GM23338 (cell line): ENCODE data around the gene GP5. TPM values are rescaled to one million over a fixed set of nuclear protein-coding genes. Genes with fewer than 3 reads are reported as not detected.

Experiments
- ATAC-seq: fragments of 200-7000 bp; cut with Tn5 transposase; 3 replicates; pipeline ENCODE4 v1.9.1; 2020
- DNase-seq: peaks from one replicate; pipeline ENCODE4 v3.0.0-alpha.2; 2015; ENCODE audit warnings: low spot score
- H2AFZ ChIP-seq: fragments of 200-600 bp; sonication (generic); 2 replicates; pipeline ENCODE4 v1.8.0; 2016; ENCODE audit warnings: antibody characterized with exemption, mild to moderate bottlenecking, moderate library complexity
- H3F3A ChIP-seq: fragments of 200-600 bp; sonication (generic); replicated peaks from 2 replicates; pipeline ENCODE4 v1.8.0; 2017; ENCODE audit warnings: antibody characterized with exemption, mixed run types, low read depth
- H3K27ac ChIP-seq: fragments of 200-600 bp; sonication (generic); 2 replicates; pipeline ENCODE4 v1.6.1; 2016; ENCODE audit warnings: low read depth
- H3K27me3 ChIP-seq: fragments of 200-600 bp; sonication (generic); 2 replicates; pipeline ENCODE4 v1.8.0; 2016; ENCODE audit warnings: mild to moderate bottlenecking, mixed run types, moderate library complexity; ENCODE audit not compliant: insufficient read depth
- H3K36me3 ChIP-seq: fragments of 200-600 bp; sonication (generic); 2 replicates; pipeline ENCODE4 v1.8.0; 2016; ENCODE audit warnings: mild to moderate bottlenecking; ENCODE audit not compliant: insufficient read depth
- H3K4me1 ChIP-seq: fragments of 200-600 bp; sonication (generic); 2 replicates; pipeline ENCODE4 v1.8.0; 2016; ENCODE audit warnings: mild to moderate bottlenecking, moderate library complexity; ENCODE audit not compliant: insufficient read depth
- H3K4me2 ChIP-seq: fragments of 200-600 bp; sonication (generic); 2 replicates; pipeline ENCODE4 v1.7.1; 2017; ENCODE audit warnings: mixed run types
- H3K4me3 ChIP-seq: fragments of 200-600 bp; sonication (generic); 2 replicates; pipeline ENCODE4 v1.6.1; 2016; ENCODE audit warnings: mixed run types
- H3K79me2 ChIP-seq: fragments of 200-600 bp; sonication (generic); replicated peaks from 2 replicates; pipeline ENCODE4 v1.8.0; 2017; ENCODE audit warnings: mild to moderate bottlenecking; ENCODE audit not compliant: insufficient read depth
- H3K9me2 ChIP-seq: fragments of 200-600 bp; sonication (generic); 2 replicates; pipeline ENCODE4 v1.8.0; 2017; ENCODE audit not compliant: insufficient read depth
- H4K20me1 ChIP-seq: fragments of 200-600 bp; sonication (generic); replicated peaks from 2 replicates; pipeline ENCODE4 v1.8.0; 2017; ENCODE audit warnings: mild to moderate bottlenecking; ENCODE audit not compliant: insufficient read depth
- H3K27ac Mint-ChIP-seq: 2 replicates; pipeline ENCODE4 v1.8.0; 2020; ENCODE audit warnings: inconsistent platforms, mild to moderate bottlenecking, moderate library complexity, mixed read lengths
- H3K27me3 Mint-ChIP-seq: 3 replicates; pipeline ENCODE4 v1.8.0; 2022; ENCODE audit warnings: low read depth, mild to moderate bottlenecking, moderate library complexity, mixed read lengths, inconsistent platforms; ENCODE audit not compliant: insufficient read depth, poor library complexity
- H3K36me3 Mint-ChIP-seq: 3 replicates; pipeline ENCODE4 v1.8.0; 2021; ENCODE audit warnings: low read depth, mild to moderate bottlenecking, inconsistent platforms, moderate library complexity, mixed read lengths
- H3K4me1 Mint-ChIP-seq: 3 replicates; pipeline ENCODE4 v1.8.0; 2020; ENCODE audit warnings: mild to moderate bottlenecking, inconsistent platforms, mixed read lengths
- H3K4me3 Mint-ChIP-seq: 3 replicates; pipeline ENCODE4 v1.8.0; 2021; ENCODE audit warnings: moderate library complexity, mild to moderate bottlenecking, inconsistent platforms, mixed read lengths
- H3K9me3 Mint-ChIP-seq: 3 replicates; pipeline ENCODE4 v1.8.0; 2020; ENCODE audit warnings: moderate library complexity, mild to moderate bottlenecking, inconsistent platforms, mixed read lengths
- CREB1 ChIP-seq: fragments of 250-450 bp; sonication (Bioruptor Pico); IDR thresholded peaks from 2 replicates; pipeline ENCODE4 v1.5.0; 2020; ENCODE audit warnings: low read depth, mild to moderate bottlenecking, moderate library complexity
- CTCF ChIP-seq, 2 experiments: fragments of 200-600 bp in 1 of 2; sonication (generic) in 1 of 2; conservative IDR thresholded peaks; 2 replicates each; pipeline versions ENCODE4 v1.5.1 to v1.6.1; 2016 to 2017; ENCODE audit warnings: antibody characterized with exemption in 2 of 2, low read depth in 2 of 2, mild to moderate bottlenecking in 2 of 2, moderate library complexity in 1 of 2
- EZH2 ChIP-seq: fragments of 200-600 bp; sonication (generic); IDR thresholded peaks from one replicate; pipeline ENCODE4 v1.8.0; 2017; ENCODE audit warnings: antibody characterized with exemption, mild to moderate bottlenecking, low read depth; ENCODE audit not compliant: unreplicated experiment
- EZH2phosphoT487 ChIP-seq: fragments of 200-600 bp; sonication (generic); IDR thresholded peaks from one replicate; pipeline ENCODE4 v1.8.1; 2018; ENCODE audit warnings: antibody characterized with exemption; ENCODE audit not compliant: unreplicated experiment
- JUNB ChIP-seq: IDR thresholded peaks from one replicate; pipeline ENCODE4 v1.6.1; 2016; ENCODE audit warnings: antibody characterized with exemption; ENCODE audit not compliant: unreplicated experiment
- POLR2AphosphoS5 ChIP-seq: IDR thresholded peaks from 2 replicates; pipeline ENCODE4 v1.6.1; 2016; ENCODE audit warnings: antibody characterized with exemption, low read depth
- STAT1 ChIP-seq: IDR thresholded peaks from one replicate; pipeline ENCODE4 v1.6.1; 2016; ENCODE audit warnings: antibody characterized with exemption; ENCODE audit not compliant: unreplicated experiment
- ZNF114 ChIP-seq: fragments of 250-450 bp; sonication (Bioruptor Pico); IDR thresholded peaks from 2 replicates; pipeline ENCODE4 v1.5.0; 2020; ENCODE audit warnings: mild to moderate bottlenecking, moderate library complexity
- ZNF331 ChIP-seq: fragments of 250-450 bp; sonication (Bioruptor Pico); IDR thresholded peaks from 2 replicates; pipeline ENCODE4 v1.5.0; 2020; ENCODE audit warnings: low read depth, mild to moderate bottlenecking, moderate library complexity
- ZNF462 ChIP-seq: fragments of 250-450 bp; sonication (Bioruptor Pico); IDR thresholded peaks from 2 replicates; pipeline ENCODE4 v1.5.0; 2020; ENCODE audit warnings: mild to moderate bottlenecking, moderate library complexity
- polyA plus RNA-seq: library from polyadenylated mRNA; unstranded; fragments of >200 nt; fragmentation: Nextera tagmentation; extraction: Ambion mirVana; gene quantifications from 2 replicates; pipeline ENCODE4 v1.2.1, GENCODE V29; 2016
- total RNA-seq: library from RNA; depleted of rRNA; stranded (reverse); fragments of >200 nt; shearing (Covaris generic); gene quantifications from 2 replicates; pipeline ENCODE4 v1.2.3, GENCODE V29; 2014
- TF ChIP-seq, protein P1 (sequence below): IDR thresholded peaks from one replicate; pipeline ENCODE4 v1.6.1; 2018; ENCODE audit warnings: antibody characterized with exemption; ENCODE audit not compliant: unreplicated experiment

Gene GP5
- total and polyA plus RNA-seq, 2 experiments from 2014 or later = 0.07 to 0.15 TPM

- Mint-ChIP-seq H3K27ac (no peak overlapping the region), H3K27me3 (no peaks in the 10 kb centered on the region), H3K36me3 (no peaks in the 10 kb centered on the region), H3K4me1 (peaks cover 4% of the 10 kb centered on the region; the same call in 1 of the 3 replicates), H3K4me3 (no peak overlapping the region), H3K9me3 (no peaks in the 10 kb centered on the region)
- no peak for ATAC-seq
- H3F3A ChIP-seq = no peaks in the 10 kb centered on the region
- H3K4me3 ChIP-seq = no peak overlapping the region
- H2AFZ ChIP-seq = no peak overlapping the region
- no peak overlapping the region for H3K27ac ChIP-seq
- H4K20me1 ChIP-seq = no peaks in the 10 kb centered on the region
- DNase-seq = no peak
- no peak overlapping the region for H3K4me2 ChIP-seq
- H3K27me3 ChIP-seq = no peaks in the 10 kb centered on the region
- H3K36me3 ChIP-seq = no peaks in the 10 kb centered on the region
- H3K4me1 ChIP-seq = no peaks in the 10 kb centered on the region
- no peaks in the 10 kb centered on the region for H3K79me2 ChIP-seq
- H3K9me2 ChIP-seq = 0 out of 2 replicates have a peak, but pooled peaks cover 11% of the 10 kb centered on the region
- no peak for TF ChIP-seq POLR2AphosphoS5
Observed at GRCh38 chr3:194355379-194355778, 43.7 kb downstream of the GP5 start.

DNA sequence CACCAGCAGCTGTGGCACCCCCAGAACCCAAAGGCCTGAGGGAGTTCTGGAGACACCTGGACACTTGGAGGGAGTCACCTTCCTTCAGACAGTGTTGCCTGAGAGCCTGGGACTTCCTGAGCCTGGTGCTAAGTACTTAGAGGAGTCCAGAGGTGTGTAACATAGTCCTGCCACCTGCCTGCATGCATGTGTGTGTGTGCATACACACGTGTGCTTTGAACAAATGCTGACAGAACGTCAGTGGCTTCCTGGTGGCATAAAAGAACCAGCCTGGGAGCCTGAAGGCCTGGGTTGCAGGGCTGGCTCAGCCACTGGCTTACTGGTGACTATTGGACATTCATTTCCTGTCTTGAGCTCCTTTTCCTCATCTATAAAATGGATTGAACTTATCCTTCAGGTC lies 44.8 kb downstream of the GP5 start:
- Mint-ChIP-seq H3K9me3 (no peaks in the 10 kb centered on the region), H3K4me3 (no peak overlapping the region), H3K36me3 (no peaks in the 10 kb centered on the region), H3K27ac (no peak overlapping the region), H3K4me1 (peaks cover 4% of the 10 kb centered on the region; the same call in 1 of the 3 replicates), H3K27me3 (no peaks in the 10 kb centered on the region)
- Histone ChIP-seq H3K4me1 (no peaks in the 10 kb centered on the region), H3K4me3 (no peak overlapping the region), H3F3A (no peaks in the 10 kb centered on the region), H3K79me2 (no peaks in the 10 kb centered on the region), H3K36me3 (no peaks in the 10 kb centered on the region), H3K4me2 (no peak overlapping the region), H2AFZ (no peak overlapping the region), H3K27me3 (no peaks in the 10 kb centered on the region), H3K9me2 (0 out of 2 replicates have a peak, but pooled peaks cover 4% of the 10 kb centered on the region), H4K20me1 (no peaks in the 10 kb centered on the region), H3K27ac (no peak overlapping the region)
- DNase-seq (no peak), ATAC-seq (no peak)
- TF ChIP-seq EZH2phosphoT487 = no peak
- no peak for TF ChIP-seq ZNF462 (CRISPR knock-in tag)
- TF ChIP-seq EZH2 = no peak
- TF ChIP-seq ZNF331 = no peak
- no peak for TF ChIP-seq CREB1
- no peak for TF ChIP-seq STAT1
- TF ChIP-seq ZNF114 (CRISPR knock-in tag) = no peak
- no peak for TF ChIP-seq JUNB
- no peak for TF ChIP-seq POLR2AphosphoS5
- TF ChIP-seq, protein P1, sequence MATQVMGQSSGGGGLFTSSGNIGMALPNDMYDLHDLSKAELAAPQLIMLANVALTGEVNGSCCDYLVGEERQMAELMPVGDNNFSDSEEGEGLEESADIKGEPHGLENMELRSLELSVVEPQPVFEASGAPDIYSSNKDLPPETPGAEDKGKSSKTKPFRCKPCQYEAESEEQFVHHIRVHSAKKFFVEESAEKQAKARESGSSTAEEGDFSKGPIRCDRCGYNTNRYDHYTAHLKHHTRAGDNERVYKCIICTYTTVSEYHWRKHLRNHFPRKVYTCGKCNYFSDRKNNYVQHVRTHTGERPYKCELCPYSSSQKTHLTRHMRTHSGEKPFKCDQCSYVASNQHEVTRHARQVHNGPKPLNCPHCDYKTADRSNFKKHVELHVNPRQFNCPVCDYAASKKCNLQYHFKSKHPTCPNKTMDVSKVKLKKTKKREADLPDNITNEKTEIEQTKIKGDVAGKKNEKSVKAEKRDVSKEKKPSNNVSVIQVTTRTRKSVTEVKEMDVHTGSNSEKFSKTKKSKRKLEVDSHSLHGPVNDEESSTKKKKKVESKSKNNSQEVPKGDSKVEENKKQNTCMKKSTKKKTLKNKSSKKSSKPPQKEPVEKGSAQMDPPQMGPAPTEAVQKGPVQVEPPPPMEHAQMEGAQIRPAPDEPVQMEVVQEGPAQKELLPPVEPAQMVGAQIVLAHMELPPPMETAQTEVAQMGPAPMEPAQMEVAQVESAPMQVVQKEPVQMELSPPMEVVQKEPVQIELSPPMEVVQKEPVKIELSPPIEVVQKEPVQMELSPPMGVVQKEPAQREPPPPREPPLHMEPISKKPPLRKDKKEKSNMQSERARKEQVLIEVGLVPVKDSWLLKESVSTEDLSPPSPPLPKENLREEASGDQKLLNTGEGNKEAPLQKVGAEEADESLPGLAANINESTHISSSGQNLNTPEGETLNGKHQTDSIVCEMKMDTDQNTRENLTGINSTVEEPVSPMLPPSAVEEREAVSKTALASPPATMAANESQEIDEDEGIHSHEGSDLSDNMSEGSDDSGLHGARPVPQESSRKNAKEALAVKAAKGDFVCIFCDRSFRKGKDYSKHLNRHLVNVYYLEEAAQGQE = no peak
- no peak for TF ChIP-seq CTCF (conservative IDR thresholded peaks at IDR 0.05; ENCODE audit: low read depth in 2 of 2)
